Right ventricle myocardium superior (tissue), 1 donor: ENCODE data around the gene GNL3. TPM values are rescaled to one million over a fixed set of nuclear protein-coding genes. Genes with fewer than 3 reads are reported as not detected.
"Not testable (repeated sequence)": the region's sequence is repeated elsewhere in the genome, so short reads cannot be mapped to it uniquely, and the experiment has no call there.

Experiments used
- ATAC-seq: fragments of 200-7000 bp; cut with Tn5 transposase; one replicate; pipeline ENCODE4 v1.9.1; 2020; ENCODE audit warnings: mild to moderate bottlenecking; ENCODE audit not compliant: poor library complexity
- DNase-seq: peaks from one replicate; pipeline ENCODE4 v3.0.0-alpha.2; 2020
- intact Hi-C: fragments of 100-400 bp; cut with DNase I; formaldehyde crosslinking; loops from one replicate; pipeline ENCODE4 v1.11.2; 2022
- total RNA-seq: library from RNA; stranded (reverse); fragmentation: NEBNext Ultra II Directional; extraction: Animal tissue kit (Norgen Biotek cat#: 25700); gene quantifications from one replicate; pipeline ENCODE4 v1.2.1, GENCODE V29; 2021
- donor health status: DM: no; HTN: yes; CAD: no; lungs with severe emphysema.

GNL3 gene
- total RNA-seq, 1 donor from 2014 or later = 27.2 TPM

- no peak for ATAC-seq
- intact Hi-C loops = no loop called here
- no peak for DNase-seq
These were observed 26.7 kb downstream of the GNL3 start for GRCh38 chr3:52712291-52713212.

DNA sequence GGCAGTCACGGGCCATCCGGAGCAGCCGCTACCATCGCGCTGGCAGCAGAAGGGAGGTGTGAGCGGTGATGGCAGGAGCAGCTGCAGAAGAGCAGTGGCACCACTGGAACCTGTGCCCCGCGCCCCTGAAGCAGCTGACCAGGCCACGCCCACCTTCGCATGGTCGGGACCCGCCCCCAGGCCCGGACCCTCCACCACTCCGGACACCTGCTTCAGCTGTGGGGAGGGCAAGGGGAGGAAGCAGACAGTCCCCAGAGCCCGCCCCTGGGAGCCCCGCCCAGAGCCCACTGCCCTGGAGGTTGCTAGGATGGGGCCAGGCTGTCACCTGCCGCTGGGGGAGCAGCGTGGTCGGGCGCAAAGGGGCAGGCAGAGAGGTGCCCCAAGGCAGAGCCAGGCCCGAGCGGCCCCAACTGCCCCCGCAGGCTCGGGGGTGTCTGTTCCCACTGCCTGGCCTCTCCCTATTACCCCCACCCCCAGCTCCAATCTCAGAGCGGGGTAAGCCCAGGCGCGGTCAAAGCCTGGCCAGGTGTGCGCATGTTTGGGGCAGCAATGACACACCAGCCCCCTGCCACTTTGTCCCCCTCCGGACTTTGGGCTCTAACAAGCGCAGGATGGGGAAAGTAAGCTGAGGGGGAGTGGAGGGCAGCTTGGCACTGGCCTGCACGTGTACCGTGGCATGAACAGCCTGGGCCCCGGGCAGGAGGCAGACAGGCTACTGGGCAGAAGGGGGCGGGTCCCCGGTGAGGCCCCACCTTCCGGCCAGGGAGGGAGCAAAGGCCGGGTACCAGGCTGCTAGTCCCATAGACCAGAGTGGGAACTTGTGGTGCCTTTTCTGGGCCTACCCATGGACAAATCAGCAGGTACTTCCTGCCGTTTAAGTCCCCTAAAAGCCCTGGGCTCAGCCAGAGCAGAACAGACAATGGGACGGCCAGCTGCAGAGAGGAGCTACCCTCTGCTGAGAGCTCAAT is 28.8 kb downstream of the GNL3 start:
- intact Hi-C loops = no loop called here
- ATAC-seq = peak; percentile 51

DNA sequence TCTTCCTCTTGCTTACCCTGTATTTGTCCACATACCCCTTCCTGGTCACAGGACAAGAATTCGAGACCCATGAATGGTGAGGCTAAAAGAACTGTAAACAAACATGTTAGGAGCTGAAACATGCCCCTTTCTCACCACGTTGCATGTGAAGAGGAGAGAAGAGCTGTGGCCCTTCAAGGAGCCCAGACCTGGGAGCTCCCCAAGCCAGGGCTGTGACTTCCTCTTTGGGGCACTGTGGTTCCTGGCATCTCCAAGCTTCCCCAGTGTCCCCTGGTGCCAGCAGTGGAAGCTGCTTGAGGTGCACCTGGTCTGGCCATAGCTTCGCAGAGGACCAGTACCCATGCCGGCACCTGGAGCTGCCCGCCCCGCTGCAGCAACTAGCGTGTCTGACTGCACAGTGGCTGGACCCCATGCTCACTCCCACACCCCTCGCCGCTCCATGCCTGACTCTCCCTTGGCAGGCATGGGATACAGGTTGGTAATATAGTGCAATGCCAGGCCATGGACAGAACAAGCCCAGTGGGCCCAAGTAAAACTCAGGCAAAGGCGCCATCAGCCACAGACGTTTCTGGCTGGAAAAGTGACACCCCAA is 30.0 kb downstream of the GNL3 start:
- ATAC-seq (no peak), DNase-seq (no peak)
- intact Hi-C loops = no loop called here

More for the DNA sequence above, 28.8 kb downstream of the GNL3 start:
- no peak for DNase-seq

GRCh38 chr3:52719618-52720017 is 33.8 kb downstream of the GNL3 start:
- intact Hi-C loops = no loop called here
- ATAC-seq (no peak), DNase-seq (no peak)

DNA sequence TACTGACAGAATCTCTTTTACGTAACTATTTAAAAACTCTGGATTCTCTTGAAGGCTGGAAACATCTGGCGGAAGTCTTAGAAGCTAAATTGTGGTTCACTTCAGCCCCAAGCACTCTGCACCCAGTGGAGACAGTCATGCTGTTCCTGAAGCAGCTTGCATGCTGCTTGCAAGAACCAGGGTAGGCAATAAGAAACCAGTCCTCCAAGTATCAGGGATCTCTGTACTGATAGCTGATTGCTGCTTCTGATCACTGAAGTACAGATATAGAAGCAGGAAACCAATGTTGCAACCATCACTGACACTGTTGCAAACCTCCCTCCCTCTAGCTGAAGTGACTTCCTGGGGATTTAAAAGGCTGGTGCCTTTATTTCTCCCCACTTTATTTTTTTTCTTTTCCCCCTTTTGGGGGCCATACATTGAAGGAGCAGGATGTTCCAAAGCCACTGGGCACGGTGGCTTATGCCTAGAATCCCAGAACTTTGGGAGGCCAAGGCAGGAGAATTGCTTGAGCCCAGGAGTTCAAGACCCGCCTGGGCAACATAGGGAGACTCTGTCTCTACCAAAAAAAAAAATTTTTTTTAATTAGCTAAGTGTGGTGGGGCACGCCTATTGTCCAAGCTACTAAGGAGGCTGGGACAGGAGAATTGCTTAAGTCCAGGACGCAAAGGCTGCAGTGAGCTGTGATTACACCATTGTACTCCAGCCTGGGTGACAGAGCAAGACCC is 35.3 kb downstream of the GNL3 start:
- intact Hi-C loops = no loop called here
- ATAC-seq (no peak), DNase-seq (no peak)

- DNase-seq (no peak), ATAC-seq (no peak)
- intact Hi-C loops = no loop called here
These were observed 35.8 kb downstream of the GNL3 start for GRCh38 chr3:52721730-52722008.

- intact Hi-C loops = no loop called here
- no peak for DNase-seq
- no peak for ATAC-seq
These were observed 36.7 kb downstream of the GNL3 start for GRCh38 chr3:52722491-52722890.

DNA sequence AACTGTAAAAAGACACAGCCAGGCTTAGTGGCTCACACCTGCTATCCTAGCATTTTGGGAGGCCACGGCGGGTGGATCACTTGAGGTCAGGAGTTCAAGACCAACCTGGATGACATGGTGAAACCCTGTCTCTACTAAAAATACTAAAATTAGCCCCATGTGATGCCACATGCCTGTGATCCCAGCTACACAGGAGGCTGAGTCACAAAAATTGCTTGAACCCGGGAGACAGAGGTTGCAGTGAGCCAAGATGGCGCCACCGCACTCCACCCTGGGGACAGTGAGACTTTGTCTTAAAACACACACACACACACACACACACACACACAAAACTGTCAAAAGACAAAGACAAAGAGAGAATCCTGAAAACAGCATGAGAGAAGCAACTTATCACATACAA is 38.1 kb downstream of the GNL3 start:
- ATAC-seq = no peak
- intact Hi-C loops = no loop called here
- no peak for DNase-seq

DNA sequence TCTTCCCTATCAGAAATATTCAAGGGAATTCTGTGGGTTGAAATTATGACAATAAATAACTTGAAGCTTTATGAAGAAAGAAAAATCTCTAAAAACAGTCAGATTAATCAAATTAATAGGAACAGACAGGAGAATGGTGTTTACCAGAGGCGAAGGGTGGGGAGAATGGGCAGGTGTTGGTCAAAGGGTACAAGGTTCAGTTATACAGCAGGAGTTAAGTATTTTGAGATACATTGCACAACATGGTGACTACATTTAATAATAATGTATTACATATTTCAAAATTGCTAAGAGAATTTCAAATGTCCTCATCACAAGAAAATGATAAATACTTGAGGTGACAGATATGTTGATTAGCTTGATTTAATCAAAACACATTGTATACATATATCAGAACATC is 38.7 kb downstream of the GNL3 start:
- DNase-seq (no peak), ATAC-seq (no peak)
- intact Hi-C loops = no loop called here

- DNase-seq, intact Hi-C loops, ATAC-seq: not testable (repeated sequence)
These were observed 42.9 kb downstream of the GNL3 start for GRCh38 chr3:52728753-52729152.

- intact Hi-C loops = no loop called here
- no peak for ATAC-seq
- no peak for DNase-seq
These were observed 44.8 kb downstream of the GNL3 start for GRCh38 chr3:52730681-52731080.

- ATAC-seq (no peak), DNase-seq (no peak)
- intact Hi-C loops = no loop called here
These were observed 45.8 kb downstream of the GNL3 start for GRCh38 chr3:52731590-52731989.

DNA sequence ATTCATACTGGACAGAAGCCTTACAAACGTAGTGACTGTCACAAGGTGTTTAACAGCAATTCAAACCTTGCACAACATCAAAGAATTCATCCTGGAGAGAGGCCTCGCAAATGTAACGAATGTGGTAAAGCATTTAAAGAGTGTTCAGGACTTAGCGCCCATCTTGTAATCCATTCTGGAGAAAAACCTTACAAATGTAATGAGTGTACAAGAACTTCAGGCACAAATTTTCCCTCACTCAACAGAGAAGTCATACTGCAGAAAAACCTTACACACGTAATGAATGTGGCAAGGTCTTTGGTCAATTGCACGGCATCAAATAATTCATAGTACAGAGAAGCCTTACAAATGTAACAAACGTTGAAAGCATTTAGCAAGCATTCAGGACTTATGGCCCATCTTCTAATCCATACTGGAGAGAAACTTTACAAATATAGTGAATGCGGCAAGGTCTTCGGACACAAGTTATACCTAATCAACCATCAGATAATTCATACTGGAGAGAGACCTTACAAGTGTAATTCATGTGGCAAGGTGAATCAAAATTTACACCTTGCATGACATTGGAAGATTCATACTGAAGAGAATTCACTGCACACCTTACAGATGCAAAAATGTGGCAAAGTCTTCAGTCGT is 47.5 kb downstream of the GNL3 start:
- intact Hi-C loops = no loop called here
- DNase-seq (no peak), ATAC-seq (no peak)

DNA sequence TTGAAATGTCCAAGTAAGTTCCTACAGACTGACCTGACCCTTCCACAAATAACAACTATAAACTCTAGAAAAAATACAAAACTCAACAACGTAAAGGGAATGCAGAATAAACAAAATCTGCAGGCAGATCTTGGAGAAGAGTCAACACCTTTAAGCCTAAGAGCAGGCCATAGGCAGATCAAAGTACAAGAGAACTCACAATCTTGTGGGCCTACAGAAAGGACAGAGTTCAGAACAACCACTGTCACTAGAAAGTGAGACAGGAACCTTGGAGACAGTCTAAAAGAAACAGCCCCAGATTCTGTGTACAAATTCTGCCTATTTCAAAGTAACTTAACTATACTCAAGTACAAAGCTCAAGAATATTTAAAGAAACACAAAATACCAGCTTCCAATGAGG is 53.9 kb downstream of the GNL3 start:
- intact Hi-C loops = no loop called here

DNA sequence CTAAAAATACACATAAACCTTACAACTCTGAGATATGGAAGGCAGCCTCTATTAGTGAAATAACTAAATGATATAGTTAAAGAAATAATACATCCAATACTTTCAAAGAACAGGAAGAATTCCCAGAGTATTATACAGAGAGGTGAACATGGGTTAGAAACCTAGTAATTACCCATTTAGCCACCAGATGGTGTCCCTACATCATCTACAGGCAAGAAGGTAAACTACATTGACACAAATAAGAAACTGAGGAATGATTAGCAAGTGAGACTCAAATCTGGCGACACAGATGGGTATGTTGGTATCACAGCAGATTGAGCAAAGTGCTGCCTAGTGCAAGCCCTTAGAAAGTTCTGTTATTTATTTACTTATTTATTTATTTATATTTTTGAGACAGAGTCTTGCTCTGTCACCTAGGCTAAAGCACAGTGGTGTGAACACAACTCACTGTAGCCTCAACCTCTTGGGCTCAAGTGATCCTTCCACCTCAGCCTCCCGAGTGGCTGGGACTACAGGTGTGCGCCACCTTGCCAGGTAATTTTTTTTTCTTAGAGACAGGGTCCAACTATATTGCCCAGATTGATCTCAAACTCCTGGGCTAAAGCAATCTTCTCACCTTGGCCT is 56.7 kb downstream of the GNL3 start:
- intact Hi-C loops = no loop called here
- peak; percentile 58 for ATAC-seq
- DNase-seq = no peak

More for the DNA sequence above, 53.9 kb downstream of the GNL3 start:
- ATAC-seq = no peak
- DNase-seq = no peak

- no peak for ATAC-seq
- no peak for DNase-seq
- intact Hi-C loops = no loop called here
These were observed 57.3 kb downstream of the GNL3 start for GRCh38 chr3:52743152-52743551.

DNA sequence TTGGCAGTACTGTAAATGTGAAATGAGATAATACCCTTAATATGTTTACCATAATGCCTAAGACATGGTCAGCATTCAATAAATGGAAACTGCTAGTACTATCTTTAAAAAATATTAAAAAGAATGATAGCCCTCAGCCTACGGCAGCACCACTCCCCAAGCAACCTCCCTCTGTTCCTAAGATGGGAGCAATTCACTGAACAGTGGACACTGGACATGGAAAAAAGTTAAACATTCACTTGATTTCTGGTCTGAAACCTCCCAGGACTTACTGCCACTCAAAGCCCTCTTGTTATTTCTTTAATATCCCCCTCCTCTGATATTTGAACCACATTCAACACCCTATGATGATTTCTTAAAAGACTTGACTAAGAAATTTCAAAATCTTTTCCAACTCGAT is 57.9 kb downstream of the GNL3 start:
- intact Hi-C loops = no loop called here
- ATAC-seq = no peak
- no peak for DNase-seq
